Gastrocnemius medialis (tissue), 4 donors: ENCODE measurements around the gene CCNI. TPM values are rescaled to one million over a fixed set of nuclear protein-coding genes. Genes with fewer than 3 reads are reported as not detected.

ENCODE experiments used
- ATAC-seq, 2 donors: fragments of 150-250 bp; one replicate each; pipeline ENCODE4 v1.9.1; 2016
- DNase-seq, 2 donors: peaks; one replicate each; pipeline ENCODE4 v3.0.0-alpha.2; 2019
- H3K27ac ChIP-seq, 4 donors: fragments of 200-600 bp; sonication (generic); 1 replicate in 1 of 4; 2 replicates in 3 of 4; pipeline ENCODE4 v1.5.1; 2016 to 2018; ENCODE audit warnings: mild to moderate bottlenecking in 2 of 4, moderate library complexity in 1 of 4
- H3K27me3 ChIP-seq, 3 donors: fragments of 200-600 bp; sonication (generic) in 2 of 3; 1 replicate in 1 of 3; 2 replicates in 2 of 3; pipeline versions ENCODE4 v1.5.1 to v1.6.0; 2016 to 2019; ENCODE audit warnings: mild to moderate bottlenecking in 1 of 3, moderate library complexity in 1 of 3
- H3K36me3 ChIP-seq, 2 donors: fragments of 200-600 bp; sonication (generic) in 1 of 2; one replicate each; pipeline ENCODE4 v1.5.1; 2017 to 2018
- H3K4me1 ChIP-seq, 2 donors: fragments of 200-600 bp; sonication (generic) in 1 of 2; one replicate each; pipeline ENCODE4 v1.5.1; 2016 to 2017; ENCODE audit warnings: mild to moderate bottlenecking in 2 of 2
- H3K4me3 ChIP-seq, 4 donors: fragments of 200-600 bp; sonication (generic) in 3 of 4; 1 replicate in 1 of 4; 2 replicates in 3 of 4; pipeline ENCODE4 v1.5.1; 2016 to 2019; ENCODE audit warnings: mild to moderate bottlenecking in 2 of 4
- H3K9me3 ChIP-seq, 3 donors: fragments of 200-600 bp; sonication (generic) in 2 of 3; 1 replicate in 1 of 3; 2 replicates in 2 of 3; pipeline ENCODE4 v1.5.1; 2016 to 2019
- CTCF ChIP-seq, 5 experiments: fragments of 450-650 bp in 3 of 5; fragments of 200-600 bp in 2 of 5; sonication (generic) in 2 of 5; IDR thresholded peaks in 4 of 5; conservative IDR thresholded peaks in 1 of 5; 1 replicate in 4 of 5; 2 replicates in 1 of 5; pipeline ENCODE4 v1.5.1; 2016 to 2019; ENCODE audit warnings: antibody characterized with exemption in 5 of 5, mild to moderate bottlenecking in 3 of 5, moderate library complexity in 3 of 5
- POLR2A ChIP-seq, 2 donors: fragments of 450-650 bp; IDR thresholded peaks; one replicate each; pipeline ENCODE4 v1.6.1; 2017; ENCODE audit warnings: antibody characterized with exemption in 2 of 2, mild to moderate bottlenecking in 2 of 2, moderate library complexity in 2 of 2
- in situ Hi-C, 4 donors: fragments of 200-750 bp; cut with MboI; loops; one replicate each; pipeline versions ENCODE4 v1.15.0 to v1.8.0; 2017; ENCODE audit warnings: low sequenced_read_pairs in 4 of 4
- intact Hi-C: fragments of 100-400 bp; cut with DNase I; formaldehyde crosslinking; loops from one replicate; pipeline ENCODE4 v1.15.1; 2023; ENCODE audit warnings: low total_unique reads
- total RNA-seq, 4 donors: library from RNA; depleted of rRNA; stranded (reverse); fragments of >200 nt; gene quantifications; one replicate each; pipeline versions ENCODE4 v1.1.0 to v1.2.3, GENCODE V29; 2016

Gene CCNI
- total RNA-seq, 4 donors from 2014 or later: 82.8 to 138 (median 129) TPM

DNA sequence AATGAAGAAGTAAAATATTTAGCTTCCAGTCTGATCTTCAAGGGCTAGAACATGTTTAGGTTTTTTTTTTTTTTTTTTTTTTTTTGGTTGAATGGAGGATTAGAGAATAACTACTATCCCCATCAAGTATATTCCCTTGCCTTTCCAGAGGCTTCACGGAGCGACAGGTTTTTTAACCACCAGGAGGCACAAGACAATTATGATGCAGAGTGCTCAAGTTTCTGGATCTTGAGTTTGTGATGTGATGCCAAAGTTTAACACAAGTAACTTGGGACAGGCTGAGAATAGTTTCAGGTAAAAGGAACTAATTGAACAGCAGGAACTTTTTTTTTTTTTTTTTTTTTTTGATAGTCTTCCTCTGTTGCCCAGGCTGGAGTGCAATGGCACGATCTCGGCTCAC, 30.3 kb downstream of the CCNI start:
- DNase-seq: no peak
- Histone ChIP-seq H3K4me3 (no peak overlapping the region), H3K36me3 (peaks cover 0 to 34% of the 10 kb centered on the region in 2 donors), H3K27ac (no peak overlapping the region), H3K9me3 (no peaks in the 10 kb centered on the region), H3K4me1 (peaks cover 10 to 11% of the 10 kb centered on the region in 2 donors), H3K27me3 (no peaks in the 10 kb centered on the region)
- TF ChIP-seq POLR2A (IDR thresholded peaks at IDR 0.05) (no peak), CTCF (IDR thresholded peaks at IDR 0.05 in 4 of 5, conservative IDR thresholded peaks at IDR 0.05 in 1 of 5) (no peak)
- intact Hi-C loops: loop anchor here (2.0 to 5.0 kb wide), 2 partner anchors 97 to 533 kb away; partner anchors contain the start of gene SEPTIN11
- ATAC-seq: peak; percentile 39 to 40
- in situ Hi-C loops: loop anchor here in 3 of 4 donors (25.0 kb wide), 1 partner anchor 533 kb away; no protein-coding TSS in a partner anchor

DNA sequence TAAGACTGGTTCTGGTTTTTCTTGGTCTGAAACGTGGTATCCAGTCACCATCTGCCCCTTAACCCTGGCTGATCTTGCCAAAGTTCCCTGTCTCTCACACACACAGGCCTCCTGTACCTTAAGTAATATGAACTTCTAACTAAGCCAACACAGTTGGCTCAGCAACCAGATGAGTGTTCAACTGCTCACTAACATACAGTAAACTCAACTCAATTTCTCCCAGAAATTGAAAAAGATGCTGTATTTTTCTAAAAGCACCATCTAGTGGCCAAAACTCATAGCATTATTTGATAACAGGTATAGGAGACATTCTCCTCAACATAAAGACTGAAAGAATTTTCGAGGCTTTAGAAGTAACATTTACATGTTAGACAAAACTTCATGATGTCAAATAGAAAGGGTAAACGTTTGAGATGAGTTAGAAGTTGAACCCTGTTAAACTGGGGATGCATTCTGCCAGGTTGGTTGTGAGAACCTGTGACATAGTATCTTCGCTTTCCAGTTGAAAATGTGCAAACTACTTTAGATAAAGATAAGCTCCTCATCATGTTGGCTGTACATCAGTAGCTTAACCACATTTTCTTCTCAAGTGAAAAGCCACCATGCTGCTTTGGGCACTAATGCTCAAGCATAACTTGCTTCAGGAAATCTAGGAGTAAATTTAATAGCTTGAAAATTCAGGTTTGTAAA, 31.2 kb downstream of the CCNI start:
- no peaks in the 10 kb centered on the region for H3K27me3 ChIP-seq
- ATAC-seq (no peak), DNase-seq (no peak)
- in situ Hi-C loops (loop anchor here in 3 of 4 donors (25.0 kb wide), 1 partner anchor 532 kb away; no protein-coding TSS in a partner anchor), intact Hi-C loops (loop anchor here (2.0 to 5.0 kb wide), 2 partner anchors 96 to 532 kb away; partner anchors contain the start of gene SEPTIN11)
- H3K4me1 ChIP-seq: peaks cover 10 to 11% of the 10 kb centered on the region in 2 donors
- no peak for TF ChIP-seq POLR2A (IDR thresholded peaks at IDR 0.05)
- TF ChIP-seq CTCF (IDR thresholded peaks at IDR 0.05 in 4 of 5, conservative IDR thresholded peaks at IDR 0.05 in 1 of 5): peak; percentile 24 to 53 (median 43)
- peaks cover 0 to 28% of the 10 kb centered on the region in 2 donors for H3K36me3 ChIP-seq
- H3K4me3 ChIP-seq: no peak overlapping the region
- no peaks in the 10 kb centered on the region for H3K9me3 ChIP-seq
- H3K27ac ChIP-seq: peak overlapping the region in 1 of 4 donors; percentile 34

GRCh38 chr4:77043507-77044136, 32.2 kb downstream of the CCNI start:
- Histone ChIP-seq H3K27me3 (no peaks in the 10 kb centered on the region), H3K36me3 (peaks cover 0 to 21% of the 10 kb centered on the region in 2 donors), H3K9me3 (no peaks in the 10 kb centered on the region), H3K4me1 (peaks cover 10 to 11% of the 10 kb centered on the region in 2 donors), H3K4me3 (no peak overlapping the region), H3K27ac (peak overlapping the region in 2 of 4 donors; percentile 34 to 39)
- intact Hi-C loops: loop anchor here (2.0 kb wide), 1 partner anchor 95 kb away; the partner anchor contains the start of gene SEPTIN11
- no peak for DNase-seq
- ATAC-seq: peak; percentile 30 to 61
- TF ChIP-seq POLR2A (IDR thresholded peaks at IDR 0.05) (no peak), CTCF (IDR thresholded peaks at IDR 0.05 in 4 of 5, conservative IDR thresholded peaks at IDR 0.05 in 1 of 5) (no peak)
- in situ Hi-C loops: loop anchor here in 3 of 4 donors (25.0 kb wide), 1 partner anchor 531 kb away; no protein-coding TSS in a partner anchor

DNA sequence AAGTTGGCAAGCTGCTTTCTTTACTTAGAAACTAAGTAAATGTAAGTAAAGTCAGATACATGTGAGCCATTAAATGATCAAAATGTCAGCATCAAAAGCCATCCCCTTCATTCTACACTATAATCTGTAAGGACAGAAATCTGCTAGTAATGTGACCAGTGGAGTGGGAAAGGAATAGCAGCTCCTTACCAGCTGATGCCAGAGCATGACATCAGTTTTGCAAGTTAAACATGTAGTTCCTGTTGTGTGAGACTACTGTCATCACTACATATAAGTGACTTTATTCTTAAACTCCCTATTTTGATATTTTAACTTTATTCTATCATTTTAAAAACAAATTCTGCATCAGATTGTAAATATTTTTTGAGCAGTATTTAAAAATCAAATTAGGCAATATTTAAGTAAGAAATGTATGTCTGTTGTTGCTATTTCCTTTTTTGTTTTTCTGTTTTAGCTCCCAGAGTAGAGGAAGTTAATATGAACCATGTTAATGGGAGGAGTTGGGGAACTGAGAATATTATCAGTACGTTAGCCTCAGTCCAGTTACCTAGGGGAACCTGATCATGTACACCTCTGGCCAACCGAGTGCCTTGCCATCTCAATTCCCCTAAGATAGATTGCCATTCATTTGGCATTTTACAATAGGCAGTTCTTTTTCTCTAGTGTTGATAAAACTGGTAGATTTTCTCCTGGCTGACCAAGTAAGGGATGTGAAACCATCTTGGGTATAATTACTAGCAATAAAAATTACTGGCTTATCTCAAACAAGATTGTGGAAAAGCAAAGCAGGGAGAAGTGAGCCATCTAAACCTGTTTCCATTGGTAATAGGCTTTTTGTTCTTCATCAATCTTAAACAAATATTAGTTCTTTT, 34.7 kb downstream of the CCNI start:
- H3K9me3 ChIP-seq: no peaks in the 10 kb centered on the region
- in situ Hi-C loops: loop anchor here in 3 of 4 donors (25.0 kb wide), 1 partner anchor 529 kb away; no protein-coding TSS in a partner anchor
- H3K4me1 ChIP-seq: peaks cover 10 to 11% of the 10 kb centered on the region in 2 donors
- no peak overlapping the region for H3K27ac ChIP-seq
- H3K4me3 ChIP-seq: no peak overlapping the region
- peaks cover 0 to 2% of the 10 kb centered on the region in 2 donors for H3K36me3 ChIP-seq
- ATAC-seq (no peak), DNase-seq (no peak)
- intact Hi-C loops: no loop called here
- TF ChIP-seq POLR2A (IDR thresholded peaks at IDR 0.05) (no peak), CTCF (IDR thresholded peaks at IDR 0.05 in 4 of 5, conservative IDR thresholded peaks at IDR 0.05 in 1 of 5) (no peak)
- H3K27me3 ChIP-seq: no peaks in the 10 kb centered on the region
